Thymus (tissue), 14 donors: ENCODE measurements around the gene SLC39A10. TPM values are rescaled to one million over a fixed set of nuclear protein-coding genes. Genes with fewer than 3 reads are reported as not detected.

ENCODE experiments used
- DNase-seq, 9 donors: peaks; one replicate each; pipeline ENCODE4 v3.0.0-alpha.2; 2013; ENCODE audit warnings: low spot score in 9 of 9, low read depth in 6 of 9, missing footprints in 1 of 9
- H3K27ac ChIP-seq, 2 donors: one replicate each; pipeline ENCODE4 v1.5.1; 2013; ENCODE audit warnings: control low read depth in 1 of 2, low read depth in 1 of 2, low read length in 1 of 2, mild to moderate bottlenecking in 1 of 2, moderate library complexity in 1 of 2
- H3K27me3 ChIP-seq, 2 donors: one replicate each; pipeline ENCODE4 v1.5.1; 2013; ENCODE audit warnings: low read length in 1 of 2; ENCODE audit not compliant: control insufficient read depth in 2 of 2, insufficient read depth in 1 of 2
- H3K36me3 ChIP-seq, 2 donors: one replicate each; pipeline ENCODE4 v1.5.1; 2013; ENCODE audit warnings: low read length in 1 of 2, mild to moderate bottlenecking in 1 of 2, moderate library complexity in 1 of 2; ENCODE audit not compliant: control insufficient read depth in 2 of 2, insufficient read depth in 2 of 2
- H3K4me1 ChIP-seq, 2 donors: one replicate each; pipeline ENCODE4 v1.5.1; 2013; ENCODE audit warnings: low read length in 2 of 2; ENCODE audit not compliant: control insufficient read depth in 2 of 2, insufficient read depth in 2 of 2
- H3K4me3 ChIP-seq, 2 donors: one replicate each; pipeline ENCODE4 v1.5.1; 2013; ENCODE audit warnings: low read length in 2 of 2, control low read depth in 1 of 2, mild to moderate bottlenecking in 1 of 2
- H3K9me3 ChIP-seq, 2 donors: one replicate each; pipeline ENCODE4 v1.5.1; 2013; ENCODE audit warnings: low read length in 1 of 2, mild to moderate bottlenecking in 1 of 2; ENCODE audit not compliant: control insufficient read depth in 2 of 2, insufficient read depth in 1 of 2
- WGBS: extraction: QIAGEN DNeasy Blood & Tissue Kit; methylation state at CpG from one replicate; pipeline ENCODE4 v1.1.7; 2013; 5-methylcytosine and 5-hydroxymethylcytosine counted together
- long read RNA-seq, 10 donors: transcript quantifications; one replicate each; lab custom pipeline, GENCODE V29; 2026
- polyA plus RNA-seq: library from polyadenylated mRNA; stranded (reverse); fragments of 200-250 nt; gene quantifications from one replicate; pipeline ENCODE4 v1.2.3, GENCODE V29; 2013
- total RNA-seq: library from RNA; stranded (reverse); fragments of 120-200 nt; gene quantifications from one replicate; pipeline ENCODE4 v1.2.4, GENCODE V29; 2013
- donor health status: healthy.

SLC39A10 gene, protein sequence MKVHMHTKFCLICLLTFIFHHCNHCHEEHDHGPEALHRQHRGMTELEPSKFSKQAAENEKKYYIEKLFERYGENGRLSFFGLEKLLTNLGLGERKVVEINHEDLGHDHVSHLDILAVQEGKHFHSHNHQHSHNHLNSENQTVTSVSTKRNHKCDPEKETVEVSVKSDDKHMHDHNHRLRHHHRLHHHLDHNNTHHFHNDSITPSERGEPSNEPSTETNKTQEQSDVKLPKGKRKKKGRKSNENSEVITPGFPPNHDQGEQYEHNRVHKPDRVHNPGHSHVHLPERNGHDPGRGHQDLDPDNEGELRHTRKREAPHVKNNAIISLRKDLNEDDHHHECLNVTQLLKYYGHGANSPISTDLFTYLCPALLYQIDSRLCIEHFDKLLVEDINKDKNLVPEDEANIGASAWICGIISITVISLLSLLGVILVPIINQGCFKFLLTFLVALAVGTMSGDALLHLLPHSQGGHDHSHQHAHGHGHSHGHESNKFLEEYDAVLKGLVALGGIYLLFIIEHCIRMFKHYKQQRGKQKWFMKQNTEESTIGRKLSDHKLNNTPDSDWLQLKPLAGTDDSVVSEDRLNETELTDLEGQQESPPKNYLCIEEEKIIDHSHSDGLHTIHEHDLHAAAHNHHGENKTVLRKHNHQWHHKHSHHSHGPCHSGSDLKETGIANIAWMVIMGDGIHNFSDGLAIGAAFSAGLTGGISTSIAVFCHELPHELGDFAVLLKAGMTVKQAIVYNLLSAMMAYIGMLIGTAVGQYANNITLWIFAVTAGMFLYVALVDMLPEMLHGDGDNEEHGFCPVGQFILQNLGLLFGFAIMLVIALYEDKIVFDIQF
- total RNA-seq (40.2 TPM), polyA plus RNA-seq (11.4 TPM)
- long read RNA-seq, donor 1 = 0 reads
- long read RNA-seq, donor 2, full-length matches to known transcripts = 1 of 9 reads
- long read RNA-seq, donor 2, partial matches to known transcripts = 8 of 9 reads
- long read RNA-seq, donor 2, other reads (novel, unspliced or antisense) = 0 of 9 reads
- long read RNA-seq, donor 3, full-length matches to known transcripts = 1 of 1 reads
- long read RNA-seq, donor 3, partial matches to known transcripts = 0 of 1 reads
- long read RNA-seq, donor 3, other reads (novel, unspliced or antisense) = 0 of 1 reads
- long read RNA-seq, donor 4 = 0 reads
- long read RNA-seq, donor 5, partial matches to known transcripts = 11 of 11 reads
- long read RNA-seq, donor 5, other reads (novel, unspliced or antisense) = 0 of 11 reads
- long read RNA-seq, donor 6 = 0 reads
- long read RNA-seq, donor 7, full-length matches to known transcripts = 1 of 10 reads
- long read RNA-seq, donor 7, partial matches to known transcripts = 9 of 10 reads
- long read RNA-seq, donor 7, other reads (novel, unspliced or antisense) = 0 of 10 reads
- long read RNA-seq, donor 8, full-length matches to known transcripts = 1 of 1 reads
- long read RNA-seq, donor 8, partial matches to known transcripts = 0 of 1 reads
- long read RNA-seq, donor 8, other reads (novel, unspliced or antisense) = 0 of 1 reads
- long read RNA-seq, donor 9, full-length matches to known transcripts = 2 of 2 reads
- long read RNA-seq, donor 9, partial matches to known transcripts = 0 of 2 reads
- long read RNA-seq, donor 9, other reads (novel, unspliced or antisense) = 0 of 2 reads
- long read RNA-seq, donor 10, full-length matches to known transcripts = 1 of 9 reads
- long read RNA-seq, donor 10, partial matches to known transcripts = 8 of 9 reads
- long read RNA-seq, donor 10, other reads (novel, unspliced or antisense) = 0 of 9 reads

DNA sequence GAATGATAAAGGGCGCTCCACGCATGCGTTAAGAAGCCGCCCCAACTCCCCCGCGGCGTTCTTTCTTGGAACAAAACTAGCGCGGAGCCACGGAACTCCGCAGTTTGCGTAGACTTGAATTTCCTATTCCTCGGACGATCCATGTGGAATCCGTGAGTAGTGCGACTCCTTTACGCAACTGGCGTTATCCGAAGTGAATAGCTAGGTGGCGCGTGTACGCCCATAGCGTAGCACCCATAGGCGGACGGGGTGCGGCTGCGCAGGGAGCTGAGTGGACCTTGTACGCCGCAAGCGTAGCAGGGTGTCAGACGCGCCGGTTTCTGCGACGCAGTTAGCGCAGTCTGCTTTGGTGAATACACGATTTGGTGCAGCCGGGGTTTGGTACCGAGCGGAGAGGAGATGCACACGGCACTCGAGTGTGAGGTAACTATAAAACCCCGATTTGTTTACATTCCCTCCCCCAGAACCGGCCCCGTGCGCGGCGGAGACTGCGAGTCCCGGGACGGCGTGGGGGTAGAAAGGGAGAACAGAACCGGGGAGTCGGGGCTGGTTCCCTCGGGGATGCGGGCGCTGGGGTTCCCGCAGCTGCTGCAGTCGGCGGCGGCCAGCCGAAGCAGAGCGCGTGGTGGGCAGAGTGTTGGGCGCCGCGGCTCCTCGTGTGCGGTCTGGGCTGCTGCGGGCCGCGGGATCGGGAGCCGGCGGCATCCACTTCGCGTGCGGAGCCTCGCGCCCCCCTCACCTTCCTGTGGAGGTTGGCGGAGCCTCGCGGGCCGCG is at the start of gene SLC39A10:
TSS of gene SLC39A10 (plus strand) at position 368 of the 775 bp plus-strand sequence. CDS start 22,817 bp downstream, outside the sequence.
- Histone ChIP-seq H3K27ac (peak within 1 kb of the TSS; percentile 94 to 98), H3K4me3 (peak within 1 kb of the TSS; percentile 95 to 96), H3K9me3 (no peaks in the 10 kb centered on the region), H3K36me3 (no peaks in the 10 kb centered on the region), H3K4me1 (peaks cover 0 to 11% of the 10 kb centered on the region in 2 donors), H3K27me3 (no peaks in the 10 kb centered on the region)
- WGBS = under 1% methylated on average over 85 of the region's 85 CpGs
- peak; percentile 96 to 100 (median 99) for DNase-seq

DNA sequence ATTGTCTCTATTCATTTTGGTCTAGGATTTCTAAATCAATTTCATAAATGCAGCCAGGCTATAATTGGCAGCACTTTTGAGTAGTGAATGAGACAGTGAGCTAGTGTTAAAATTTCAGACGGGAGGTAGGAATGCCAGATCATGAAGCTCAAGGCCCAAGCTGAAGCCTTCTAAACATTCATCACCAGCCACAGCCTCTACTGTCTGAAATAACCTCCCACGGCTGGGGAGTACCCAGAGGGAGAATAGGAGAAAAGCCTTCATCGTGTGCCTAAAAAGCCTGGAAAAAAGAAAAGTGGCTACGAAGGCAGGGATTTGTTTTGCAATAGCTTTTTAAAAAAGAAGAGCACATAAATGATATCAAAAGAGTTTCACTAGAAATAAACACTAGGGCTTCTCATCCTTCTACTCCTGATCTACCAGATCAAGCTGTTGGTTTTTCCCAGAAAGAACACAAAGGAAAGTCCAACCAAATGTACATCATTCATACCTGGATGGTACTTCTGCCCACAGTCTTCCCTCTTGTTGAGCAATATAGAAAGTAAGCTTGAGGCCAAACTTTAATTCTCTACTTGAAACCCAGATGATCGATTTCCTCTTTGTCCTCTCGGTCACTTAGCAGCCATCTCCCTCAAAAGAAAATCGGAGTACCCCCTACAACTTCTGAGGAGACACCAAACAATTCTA is 48.1 kb upstream of the SLC39A10 start:
- no peaks in the 10 kb centered on the region for H3K27me3 ChIP-seq
- no peaks in the 10 kb centered on the region for H3K9me3 ChIP-seq
- DNase-seq = no peak
- H3K36me3 ChIP-seq = no peaks in the 10 kb centered on the region
- H3K4me1 ChIP-seq = no peaks in the 10 kb centered on the region
- H3K27ac ChIP-seq = no peak overlapping the region
- 96% methylated on average over 7 of the region's 7 CpGs for WGBS
- H3K4me3 ChIP-seq = no peak overlapping the region

DNA sequence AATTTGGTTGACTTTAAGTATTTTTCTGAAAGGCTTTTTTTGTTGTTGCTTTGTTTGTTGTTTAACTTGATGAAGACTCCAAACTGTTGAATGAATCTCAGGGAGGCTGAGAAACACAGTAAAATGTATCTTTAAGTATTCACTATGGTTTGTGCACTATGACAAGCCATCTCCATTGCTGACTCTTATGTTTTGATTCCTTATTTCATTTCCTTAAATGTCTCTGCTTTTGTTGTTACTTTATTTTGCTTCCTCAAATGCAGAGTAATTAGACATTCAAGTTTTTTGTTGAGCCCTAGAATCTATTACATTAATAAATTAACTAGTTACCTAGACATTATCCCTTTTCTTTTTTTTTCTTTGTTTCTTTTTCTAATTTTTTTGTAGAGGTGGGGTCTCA is 46.3 kb upstream of the SLC39A10 start:
- no peak for DNase-seq
- no peaks in the 10 kb centered on the region for H3K27me3 ChIP-seq
- no peak overlapping the region for H3K4me3 ChIP-seq
- no peaks in the 10 kb centered on the region for H3K9me3 ChIP-seq
- H3K4me1 ChIP-seq = no peaks in the 10 kb centered on the region
- no peak overlapping the region for H3K27ac ChIP-seq
- no peaks in the 10 kb centered on the region for H3K36me3 ChIP-seq

DNA sequence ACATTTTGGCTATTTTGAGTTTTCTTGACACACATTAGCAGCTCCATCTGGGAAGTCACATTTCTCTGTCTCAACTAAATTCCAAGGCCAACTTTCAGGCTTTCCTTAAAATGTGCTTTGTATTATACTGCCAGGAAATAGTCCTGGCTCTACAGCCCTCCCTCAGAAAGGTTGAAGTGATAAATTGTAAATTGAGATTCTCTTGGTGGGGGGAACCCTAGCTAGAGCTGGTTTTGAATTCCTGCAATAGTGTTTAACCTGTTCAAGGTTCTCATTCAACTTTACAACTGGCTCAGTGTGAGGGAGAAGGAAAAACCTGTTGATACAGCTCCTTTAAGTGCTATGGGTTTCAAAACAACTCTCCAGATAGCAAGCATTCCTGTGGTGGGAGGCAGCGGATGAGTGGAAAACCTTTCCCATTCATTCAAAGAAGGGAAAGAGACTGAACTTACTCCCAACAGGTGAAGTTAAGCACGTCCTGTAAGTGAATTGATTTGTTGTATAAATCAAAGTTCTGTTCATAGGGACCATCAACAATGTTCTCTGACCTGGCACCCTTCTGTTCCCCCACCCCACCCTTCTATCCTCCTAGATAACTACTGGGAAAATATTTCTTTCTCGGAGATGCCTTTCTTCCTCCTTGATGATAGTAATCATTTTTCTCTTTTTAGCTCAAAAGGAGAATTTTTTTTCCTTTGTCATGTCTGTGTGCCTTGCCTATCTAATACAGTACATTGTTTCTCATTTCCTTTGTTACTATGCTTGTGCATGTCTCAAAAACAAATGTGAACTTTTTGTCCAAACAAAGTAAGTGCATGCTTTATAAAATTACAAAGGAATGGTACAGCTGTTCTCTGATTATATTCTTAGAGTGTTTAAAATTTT is 44.2 kb upstream of the SLC39A10 start:
- H3K27ac ChIP-seq = no peak overlapping the region
- H3K27me3 ChIP-seq = no peaks in the 10 kb centered on the region
- H3K4me1 ChIP-seq = no peaks in the 10 kb centered on the region
- H3K9me3 ChIP-seq = peaks cover 0 to 4% of the 10 kb centered on the region in 2 donors
- whole genome bisulfite sequencing = 91% methylated on average over 3 of the region's 3 CpGs
- DNase-seq = no peak
- no peak overlapping the region for H3K4me3 ChIP-seq
- no peaks in the 10 kb centered on the region for H3K36me3 ChIP-seq

DNA sequence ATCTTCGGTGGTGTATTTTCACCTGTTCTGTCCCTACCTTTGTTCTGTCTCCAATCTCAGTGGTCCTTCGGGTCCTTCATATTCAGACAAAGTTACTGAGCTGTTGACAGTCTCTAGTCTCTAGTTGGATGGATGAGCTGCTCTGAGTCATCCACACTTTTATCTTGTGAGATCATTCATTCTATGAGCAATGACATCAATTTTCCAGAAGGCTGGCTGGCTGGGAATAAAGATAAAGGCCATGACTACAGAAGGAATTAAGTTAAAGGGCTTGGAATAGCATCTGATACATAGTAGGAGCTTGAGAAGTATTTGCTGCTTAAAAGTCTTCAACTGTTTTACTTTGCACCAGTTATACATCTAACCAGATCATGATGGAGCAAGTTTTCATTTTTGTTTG is 43.1 kb upstream of the SLC39A10 start:
- no peak for DNase-seq
- peaks cover 0 to 4% of the 10 kb centered on the region in 2 donors for H3K9me3 ChIP-seq
- H3K27ac ChIP-seq = no peak overlapping the region
- no peak overlapping the region for H3K4me3 ChIP-seq
- H3K36me3 ChIP-seq = no peaks in the 10 kb centered on the region
- no peaks in the 10 kb centered on the region for H3K4me1 ChIP-seq
- H3K27me3 ChIP-seq = no peaks in the 10 kb centered on the region
- 96% methylated on average over 2 of the region's 2 CpGs for WGBS

DNA sequence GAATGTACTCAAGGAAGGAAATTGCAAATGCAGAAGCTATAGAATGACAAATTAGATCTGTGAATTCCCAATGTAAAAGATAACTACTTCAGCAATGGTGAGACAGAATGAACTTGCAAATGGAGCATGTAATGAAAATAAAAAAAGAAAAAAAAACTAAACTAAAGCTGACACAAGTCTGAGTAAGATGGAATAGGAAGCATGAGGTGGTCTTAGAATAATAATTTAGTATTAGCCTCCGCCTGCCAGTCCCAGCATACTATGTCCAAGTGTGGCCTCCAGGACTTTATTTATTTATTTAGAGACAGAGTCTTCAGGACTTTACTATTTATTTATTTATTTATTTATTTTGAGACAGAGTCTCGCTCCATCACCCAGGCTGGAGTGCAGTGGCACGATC is 37.4 kb upstream of the SLC39A10 start:
- no peaks in the 10 kb centered on the region for H3K36me3 ChIP-seq
- over 99% methylated on average over 3 of the region's 3 CpGs for WGBS
- no peaks in the 10 kb centered on the region for H3K27me3 ChIP-seq
- no peak overlapping the region for H3K4me3 ChIP-seq
- peaks cover 0 to 4% of the 10 kb centered on the region in 2 donors for H3K9me3 ChIP-seq
- no peak for DNase-seq
- H3K4me1 ChIP-seq = no peaks in the 10 kb centered on the region
- H3K27ac ChIP-seq = no peak overlapping the region

DNA sequence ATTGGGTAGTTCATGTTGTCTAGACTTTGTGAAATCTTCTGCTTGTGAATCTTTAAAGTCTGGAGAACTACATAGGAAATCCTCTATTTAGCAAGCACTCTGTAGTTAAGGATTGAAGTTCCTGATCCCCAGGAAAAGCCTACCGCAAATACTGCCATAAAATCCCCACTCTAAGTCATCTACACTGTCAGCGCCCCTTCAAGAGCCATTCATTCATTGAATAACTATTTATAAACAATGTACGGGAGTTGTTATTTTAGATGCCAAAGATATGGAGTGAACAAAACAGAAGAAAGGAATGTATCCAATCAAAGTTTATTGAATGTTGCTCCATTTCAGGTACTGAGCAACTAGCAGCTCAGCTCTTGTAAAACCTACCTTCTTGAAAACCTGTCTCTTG is 36.5 kb upstream of the SLC39A10 start:
- no peak for DNase-seq
- WGBS = 99% methylated on average over 3 of the region's 3 CpGs

More for the DNA sequence above, 36.5 kb upstream of the SLC39A10 start:
- Histone ChIP-seq H3K4me1 (no peaks in the 10 kb centered on the region), H3K27ac (no peak overlapping the region), H3K36me3 (no peaks in the 10 kb centered on the region), H3K27me3 (no peaks in the 10 kb centered on the region), H3K9me3 (peaks cover 0 to 4% of the 10 kb centered on the region in 2 donors), H3K4me3 (no peak overlapping the region)
